ENCODE measurements around the gene KCNQ1OT1. TPM values are rescaled to one million over a fixed set of nuclear protein-coding genes. Genes with fewer than 3 reads are reported as not detected.

The KCNQ1OT1 gene
- total RNA-seq, 1 experiment from 2014 or later = 2.4 TPM

GRCh38 chr11:2655834-2656622, 43.8 kb downstream of the KCNQ1OT1 start (continued):
- no peak for TF ChIP-seq PRDM15 (CRISPR knock-in tag; IDR thresholded peaks at IDR 0.05)
- no peak for TF ChIP-seq ELF4 (CRISPR knock-in tag; IDR thresholded peaks at IDR 0.05; ENCODE audit: low read depth)
- no peak for TF ChIP-seq JUN (CRISPR knock-in tag; IDR thresholded peaks at IDR 0.05)

- Mint-ChIP-seq H3K4me3 (no peak overlapping the region), H3K4me1 (0 out of 2 replicates have a peak, but pooled peaks cover 4% of the 10 kb centered on the region), H3K27me3 (ENCODE audit: low read depth) (peaks cover 100% of the 10 kb centered on the region; the same call in 1 of the 2 replicates), H3K36me3 (peaks cover 83% of the 10 kb centered on the region), H3K9me3 (peaks cover 77% of the 10 kb centered on the region), H3K27ac (no peak overlapping the region)
- DNase-seq (ENCODE audit: low spot score) (no peak), ATAC-seq (no peak)
- POLR2A ChIA-PET = no interaction called here
- TF ChIP-seq GTF2I (CRISPR knock-in tag; conservative IDR thresholded peaks at IDR 0.05) (no peak), HMGA2 (CRISPR knock-in tag; IDR thresholded peaks at IDR 0.05) (no peak), ZNF425 (CRISPR knock-in tag; conservative IDR thresholded peaks at IDR 0.05) (no peak), ZNF219 (CRISPR knock-in tag; IDR thresholded peaks at IDR 0.05; ENCODE audit: borderline replicate concordance) (no peak), NFATC4 (CRISPR knock-in tag; IDR thresholded peaks at IDR 0.05) (no peak), FOXP4 (CRISPR knock-in tag; IDR thresholded peaks at IDR 0.05) (no peak), ETV6 (CRISPR knock-in tag; IDR thresholded peaks at IDR 0.05) (no peak), PRDM15 (CRISPR knock-in tag; IDR thresholded peaks at IDR 0.05) (no peak), MYBL2 (CRISPR knock-in tag; IDR thresholded peaks at IDR 0.05) (no peak), USF1 (CRISPR knock-in tag; IDR thresholded peaks at IDR 0.05) (no peak), IRF1 (CRISPR knock-in tag; IDR thresholded peaks at IDR 0.05) (no peak)
- CTCF ChIA-PET = interaction anchor here (1.1 to 1.5 kb wide), 2 partner anchors 122 to 237 kb away, joined by 3 to 6 read pairs; no protein-coding TSS in a partner anchor
These were observed 44.6 kb downstream of the KCNQ1OT1 start for GRCh38 chr11:2655016-2655719.
